ENCODE data around the gene JARID2.

Gene JARID2

GRCh38 chr6:15512721-15513120, 266.9 kb downstream of the JARID2 start:
- in situ Hi-C loops (cut with HindIII; ENCODE audit: low sequenced_read_pairs), result no loop called here

GRCh38 chr6:15513131-15513771, 267.4 kb downstream of the JARID2 start:
- in situ Hi-C loops (cut with HindIII; ENCODE audit: low sequenced_read_pairs), result no loop called here

- in situ Hi-C loops (cut with HindIII; ENCODE audit: low sequenced_read_pairs), result no loop called here
These were observed 268.2 kb downstream of the JARID2 start for GRCh38 chr6:15513801-15514711.

GRCh38 chr6:15515226-15515625, 269.4 kb downstream of the JARID2 start:
- in situ Hi-C loops (cut with HindIII; ENCODE audit: low sequenced_read_pairs), result no loop called here

GRCh38 chr6:15515660-15516375, 269.9 kb downstream of the JARID2 start:
- in situ Hi-C loops (cut with HindIII; ENCODE audit: low sequenced_read_pairs), result no loop called here

- in situ Hi-C loops (cut with HindIII; ENCODE audit: low sequenced_read_pairs), result no loop called here
These were observed 270.5 kb downstream of the JARID2 start for GRCh38 chr6:15516378-15516777.

- in situ Hi-C loops (cut with HindIII; ENCODE audit: low sequenced_read_pairs), result no loop called here
These were observed 271.2 kb downstream of the JARID2 start for GRCh38 chr6:15516923-15517560.

GRCh38 chr6:15517600-15517999, 271.7 kb downstream of the JARID2 start:
- in situ Hi-C loops (cut with HindIII; ENCODE audit: low sequenced_read_pairs), result no loop called here

GRCh38 chr6:15518057-15518456, 272.2 kb downstream of the JARID2 start:
- in situ Hi-C loops (cut with HindIII; ENCODE audit: low sequenced_read_pairs), result no loop called here

GRCh38 chr6:15518878-15519277, 273.0 kb downstream of the JARID2 start:
- in situ Hi-C loops (cut with HindIII; ENCODE audit: low sequenced_read_pairs), result no loop called here

GRCh38 chr6:15519681-15520080, 273.8 kb downstream of the JARID2 start:
- in situ Hi-C loops (cut with HindIII; ENCODE audit: low sequenced_read_pairs), result no loop called here

- in situ Hi-C loops (cut with HindIII; ENCODE audit: low sequenced_read_pairs), result no loop called here
These were observed 274.8 kb downstream of the JARID2 start for GRCh38 chr6:15520626-15521203.

- in situ Hi-C loops (cut with HindIII; ENCODE audit: low sequenced_read_pairs), result no loop called here
These were observed 275.7 kb downstream of the JARID2 start for GRCh38 chr6:15521582-15521981.

GRCh38 chr6:15522026-15522425, 276.2 kb downstream of the JARID2 start:
- in situ Hi-C loops (cut with HindIII; ENCODE audit: low sequenced_read_pairs), result no loop called here

GRCh38 chr6:15522427-15522826, 276.6 kb downstream of the JARID2 start:
- in situ Hi-C loops (cut with HindIII; ENCODE audit: low sequenced_read_pairs), result no loop called here

GRCh38 chr6:15522856-15523529, 277.1 kb downstream of the JARID2 start:
- in situ Hi-C loops (cut with HindIII; ENCODE audit: low sequenced_read_pairs), result no loop called here

GRCh38 chr6:15523679-15524630, 278.1 kb downstream of the JARID2 start:
- in situ Hi-C loops (cut with HindIII; ENCODE audit: low sequenced_read_pairs), result no loop called here

GRCh38 chr6:15524861-15525401, 279.1 kb downstream of the JARID2 start:
- in situ Hi-C loops (cut with HindIII; ENCODE audit: low sequenced_read_pairs), result no loop called here

- in situ Hi-C loops (cut with HindIII; ENCODE audit: low sequenced_read_pairs), result no loop called here
These were observed 280.4 kb downstream of the JARID2 start for GRCh38 chr6:15526212-15526701.

All from DLD1 (cell line).